Gastrocnemius medialis (tissue), 4 donors: ENCODE results near the gene PDE10A. TPM values are rescaled to one million over a fixed set of nuclear protein-coding genes. Genes with fewer than 3 reads are reported as not detected.

Experiments used
- ATAC-seq, 2 donors: fragments of 150-250 bp; one replicate each; pipeline ENCODE4 v1.9.1; 2016
- DNase-seq, 2 donors: peaks; one replicate each; pipeline ENCODE4 v3.0.0-alpha.2; 2019
- H3K27ac ChIP-seq, 4 donors: fragments of 200-600 bp; sonication (generic); 1 replicate in 1 of 4; 2 replicates in 3 of 4; pipeline ENCODE4 v1.5.1; 2016 to 2018; ENCODE audit warnings: mild to moderate bottlenecking in 2 of 4, moderate library complexity in 1 of 4
- H3K27me3 ChIP-seq, 3 donors: fragments of 200-600 bp; sonication (generic) in 2 of 3; 1 replicate in 1 of 3; 2 replicates in 2 of 3; pipeline versions ENCODE4 v1.5.1 to v1.6.0; 2016 to 2019; ENCODE audit warnings: mild to moderate bottlenecking in 1 of 3, moderate library complexity in 1 of 3
- H3K36me3 ChIP-seq, 2 donors: fragments of 200-600 bp; sonication (generic) in 1 of 2; one replicate each; pipeline ENCODE4 v1.5.1; 2017 to 2018
- H3K4me1 ChIP-seq, 2 donors: fragments of 200-600 bp; sonication (generic) in 1 of 2; one replicate each; pipeline ENCODE4 v1.5.1; 2016 to 2017; ENCODE audit warnings: mild to moderate bottlenecking in 2 of 2
- H3K4me3 ChIP-seq, 4 donors: fragments of 200-600 bp; sonication (generic) in 3 of 4; 1 replicate in 1 of 4; 2 replicates in 3 of 4; pipeline ENCODE4 v1.5.1; 2016 to 2019; ENCODE audit warnings: mild to moderate bottlenecking in 2 of 4
- H3K9me3 ChIP-seq, 3 donors: fragments of 200-600 bp; sonication (generic) in 2 of 3; 1 replicate in 1 of 3; 2 replicates in 2 of 3; pipeline ENCODE4 v1.5.1; 2016 to 2019
- POLR2A ChIP-seq, 2 donors: fragments of 450-650 bp; IDR thresholded peaks; one replicate each; pipeline ENCODE4 v1.6.1; 2017; ENCODE audit warnings: antibody characterized with exemption in 2 of 2, mild to moderate bottlenecking in 2 of 2, moderate library complexity in 2 of 2
- in situ Hi-C, 4 donors: fragments of 200-750 bp; cut with MboI; loops; one replicate each; pipeline versions ENCODE4 v1.15.0 to v1.8.0; 2017; ENCODE audit warnings: low sequenced_read_pairs in 4 of 4
- intact Hi-C: fragments of 100-400 bp; cut with DNase I; formaldehyde crosslinking; loops from one replicate; pipeline ENCODE4 v1.15.1; 2023; ENCODE audit warnings: low total_unique reads
- total RNA-seq, 4 donors: library from RNA; depleted of rRNA; stranded (reverse); fragments of >200 nt; gene quantifications; one replicate each; pipeline versions ENCODE4 v1.1.0 to v1.2.3, GENCODE V29; 2016
- TF ChIP-seq, protein P1 (sequence below), 5 experiments: fragments of 450-650 bp in 3 of 5; fragments of 200-600 bp in 2 of 5; sonication (generic) in 2 of 5; IDR thresholded peaks in 4 of 5; conservative IDR thresholded peaks in 1 of 5; 1 replicate in 4 of 5; 2 replicates in 1 of 5; pipeline ENCODE4 v1.5.1; 2016 to 2019; ENCODE audit warnings: antibody characterized with exemption in 5 of 5, mild to moderate bottlenecking in 3 of 5, moderate library complexity in 3 of 5

PDE10A gene
- total RNA-seq, 4 donors from 2014 or later = 0.24 to 1.5 (median 1.2) TPM

- DNase-seq = no peak
- Histone ChIP-seq H3K9me3 (no peaks in the 10 kb centered on the region), H3K4me1 (no peaks in the 10 kb centered on the region), H3K27me3 (peaks cover 0 to 2% (median 0%) of the 10 kb centered on the region in 3 donors), H3K4me3 (no peak overlapping the region), H3K27ac (no peak overlapping the region), H3K36me3 (no peaks in the 10 kb centered on the region)
- no peak for ATAC-seq
- TF ChIP-seq, protein P1, sequence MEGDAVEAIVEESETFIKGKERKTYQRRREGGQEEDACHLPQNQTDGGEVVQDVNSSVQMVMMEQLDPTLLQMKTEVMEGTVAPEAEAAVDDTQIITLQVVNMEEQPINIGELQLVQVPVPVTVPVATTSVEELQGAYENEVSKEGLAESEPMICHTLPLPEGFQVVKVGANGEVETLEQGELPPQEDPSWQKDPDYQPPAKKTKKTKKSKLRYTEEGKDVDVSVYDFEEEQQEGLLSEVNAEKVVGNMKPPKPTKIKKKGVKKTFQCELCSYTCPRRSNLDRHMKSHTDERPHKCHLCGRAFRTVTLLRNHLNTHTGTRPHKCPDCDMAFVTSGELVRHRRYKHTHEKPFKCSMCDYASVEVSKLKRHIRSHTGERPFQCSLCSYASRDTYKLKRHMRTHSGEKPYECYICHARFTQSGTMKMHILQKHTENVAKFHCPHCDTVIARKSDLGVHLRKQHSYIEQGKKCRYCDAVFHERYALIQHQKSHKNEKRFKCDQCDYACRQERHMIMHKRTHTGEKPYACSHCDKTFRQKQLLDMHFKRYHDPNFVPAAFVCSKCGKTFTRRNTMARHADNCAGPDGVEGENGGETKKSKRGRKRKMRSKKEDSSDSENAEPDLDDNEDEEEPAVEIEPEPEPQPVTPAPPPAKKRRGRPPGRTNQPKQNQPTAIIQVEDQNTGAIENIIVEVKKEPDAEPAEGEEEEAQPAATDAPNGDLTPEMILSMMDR (IDR thresholded peaks at IDR 0.05 in 4 of 5, conservative IDR thresholded peaks at IDR 0.05 in 1 of 5) = no peak
- no peak for TF ChIP-seq POLR2A (IDR thresholded peaks at IDR 0.05)
- in situ Hi-C loops (no loop called here), intact Hi-C loops (no loop called here)
These were observed 14.1 kb upstream of the PDE10A start for GRCh38 chr6:165677091-165677490.

DNA sequence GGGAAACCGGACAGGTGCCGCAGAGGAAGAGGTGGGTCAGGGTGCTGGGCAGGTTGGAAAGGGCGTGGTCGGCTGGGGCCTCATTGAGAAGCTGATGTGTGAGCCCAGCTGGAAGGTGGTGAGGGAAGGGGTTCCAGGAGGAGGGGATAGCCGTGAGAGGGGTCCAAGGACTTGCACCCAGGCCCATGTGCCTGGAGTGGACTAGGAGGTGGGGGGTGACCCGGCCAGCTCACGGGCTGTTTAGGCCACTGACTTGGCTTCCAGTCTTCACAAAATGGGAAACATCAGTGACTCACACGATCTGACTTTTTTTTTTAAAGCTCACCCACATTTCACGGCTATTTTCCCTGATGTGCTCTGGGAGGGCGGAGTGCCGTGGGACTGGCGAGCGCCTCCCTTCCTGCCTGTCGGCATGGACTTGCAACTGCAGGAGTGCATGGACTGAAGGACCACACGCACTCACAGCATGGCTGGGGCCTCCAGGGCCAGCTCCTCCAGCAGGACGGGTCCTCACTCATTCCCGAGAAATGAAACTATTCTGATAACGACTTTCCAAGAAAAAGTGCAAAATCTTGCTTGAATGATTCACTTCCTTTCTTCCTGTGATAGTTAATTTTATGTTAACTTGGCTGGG, 13.5 kb upstream of the PDE10A start:
- ATAC-seq (no peak), DNase-seq (no peak)
- H3K9me3 ChIP-seq = no peaks in the 10 kb centered on the region
- no peaks in the 10 kb centered on the region for H3K4me1 ChIP-seq
- H3K36me3 ChIP-seq = no peaks in the 10 kb centered on the region
- no peak overlapping the region for H3K4me3 ChIP-seq
- intact Hi-C loops = no loop called here
- H3K27me3 ChIP-seq = peaks cover 0 to 2% (median 0%) of the 10 kb centered on the region in 3 donors
- TF ChIP-seq POLR2A (IDR thresholded peaks at IDR 0.05) = no peak
- TF ChIP-seq, protein P1 (IDR thresholded peaks at IDR 0.05 in 4 of 5, conservative IDR thresholded peaks at IDR 0.05 in 1 of 5) = no peak
- in situ Hi-C loops = no loop called here
- no peak overlapping the region for H3K27ac ChIP-seq

DNA sequence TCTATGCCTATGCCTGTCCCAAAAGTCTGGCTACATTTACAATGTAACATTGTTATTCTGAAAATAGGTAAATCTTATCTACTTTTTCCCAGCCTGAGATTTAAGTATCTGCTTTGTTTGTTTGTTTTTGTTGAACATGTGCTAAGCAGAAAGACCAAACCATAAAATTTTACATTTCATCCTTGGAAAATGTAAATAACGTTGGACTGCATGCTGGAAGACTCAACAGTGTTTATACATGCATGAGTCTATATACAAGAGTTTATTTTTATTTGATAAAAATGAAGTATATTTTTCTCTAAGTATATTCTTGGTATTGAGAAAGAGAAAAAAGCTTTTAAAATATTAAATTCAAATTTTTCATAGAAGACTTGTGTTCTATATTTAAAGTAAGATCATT, 12.1 kb upstream of the PDE10A start:
- H3K27me3 ChIP-seq = peaks cover 0 to 7% (median 3%) of the 10 kb centered on the region in 3 donors
- no peaks in the 10 kb centered on the region for H3K4me1 ChIP-seq
- H3K4me3 ChIP-seq = no peak overlapping the region
- intact Hi-C loops = no loop called here
- H3K27ac ChIP-seq = no peak overlapping the region
- in situ Hi-C loops = no loop called here
- no peaks in the 10 kb centered on the region for H3K36me3 ChIP-seq
- H3K9me3 ChIP-seq = no peaks in the 10 kb centered on the region
- TF ChIP-seq, protein P1 (IDR thresholded peaks at IDR 0.05 in 4 of 5, conservative IDR thresholded peaks at IDR 0.05 in 1 of 5) = no peak
- TF ChIP-seq POLR2A (IDR thresholded peaks at IDR 0.05) = no peak
- no peak for ATAC-seq
- DNase-seq = no peak

DNA sequence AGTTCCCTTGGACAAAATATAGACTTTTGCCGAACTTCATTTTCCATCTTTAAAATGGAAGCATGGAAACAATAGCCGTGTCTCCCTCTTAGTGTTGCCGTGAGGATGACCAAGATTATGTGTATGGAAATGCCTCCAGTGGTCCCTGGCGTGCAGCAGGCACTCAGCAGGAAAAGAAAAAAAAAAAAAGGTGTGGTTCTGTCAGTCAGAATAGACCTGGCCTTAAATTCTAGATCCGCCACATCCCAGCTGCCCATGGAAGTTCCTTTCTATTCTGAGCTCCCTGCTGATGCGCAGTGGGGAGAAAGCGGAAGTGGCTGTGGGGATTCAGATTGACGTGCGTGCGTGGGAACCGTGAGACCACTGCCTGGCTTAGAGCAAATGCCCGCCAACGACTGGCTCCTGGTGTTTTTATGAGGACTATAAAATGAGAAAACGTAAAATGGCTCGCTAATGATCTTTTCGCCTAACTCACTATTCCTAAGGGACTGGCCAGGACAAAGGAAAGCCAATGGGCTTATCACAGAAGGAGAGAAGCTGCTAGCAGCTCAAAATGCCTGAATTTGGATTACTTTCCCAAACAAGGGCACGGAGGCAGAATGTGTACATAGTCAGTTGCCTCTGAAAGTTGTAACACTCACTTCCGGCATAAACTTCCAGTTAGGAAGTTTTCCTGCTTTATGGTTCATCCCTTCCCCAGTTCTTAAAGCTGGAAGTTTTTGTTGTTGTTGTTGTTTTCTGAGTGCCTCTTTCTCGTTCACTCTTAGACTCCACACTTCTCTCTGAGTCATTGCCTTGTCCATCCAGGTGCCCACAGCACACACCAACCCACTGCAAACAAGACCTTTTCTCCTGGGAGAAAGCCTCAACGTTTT, 11.4 kb upstream of the PDE10A start:
- TF ChIP-seq, protein P1 (IDR thresholded peaks at IDR 0.05 in 4 of 5, conservative IDR thresholded peaks at IDR 0.05 in 1 of 5) = no peak
- TF ChIP-seq POLR2A (IDR thresholded peaks at IDR 0.05) = no peak
- in situ Hi-C loops (no loop called here), intact Hi-C loops (no loop called here)
- Histone ChIP-seq H3K4me1 (no peaks in the 10 kb centered on the region), H3K9me3 (no peaks in the 10 kb centered on the region), H3K27me3 (peaks cover 0 to 5% (median 3%) of the 10 kb centered on the region in 3 donors), H3K27ac (no peak overlapping the region), H3K36me3 (no peaks in the 10 kb centered on the region), H3K4me3 (no peak overlapping the region)
- no peak for ATAC-seq
- no peak for DNase-seq
